Activated CD4-positive, alpha-beta T cell treated with anti-CD3 and anti-CD28 coated beads for 1 hour (primary cell): ENCODE results near the gene B9D2.
A peak's percentile ranks its signal among the peaks of the same experiment; 100 is the strongest.
"Not testable (repeated sequence)": the region's sequence is repeated elsewhere in the genome, so short reads cannot be mapped to it uniquely, and the experiment has no call there.

Experiments used
- DNase-seq: peaks from one replicate; pipeline ENCODE4 v3.0.0-alpha.2; 2020

Gene B9D2

DNA sequence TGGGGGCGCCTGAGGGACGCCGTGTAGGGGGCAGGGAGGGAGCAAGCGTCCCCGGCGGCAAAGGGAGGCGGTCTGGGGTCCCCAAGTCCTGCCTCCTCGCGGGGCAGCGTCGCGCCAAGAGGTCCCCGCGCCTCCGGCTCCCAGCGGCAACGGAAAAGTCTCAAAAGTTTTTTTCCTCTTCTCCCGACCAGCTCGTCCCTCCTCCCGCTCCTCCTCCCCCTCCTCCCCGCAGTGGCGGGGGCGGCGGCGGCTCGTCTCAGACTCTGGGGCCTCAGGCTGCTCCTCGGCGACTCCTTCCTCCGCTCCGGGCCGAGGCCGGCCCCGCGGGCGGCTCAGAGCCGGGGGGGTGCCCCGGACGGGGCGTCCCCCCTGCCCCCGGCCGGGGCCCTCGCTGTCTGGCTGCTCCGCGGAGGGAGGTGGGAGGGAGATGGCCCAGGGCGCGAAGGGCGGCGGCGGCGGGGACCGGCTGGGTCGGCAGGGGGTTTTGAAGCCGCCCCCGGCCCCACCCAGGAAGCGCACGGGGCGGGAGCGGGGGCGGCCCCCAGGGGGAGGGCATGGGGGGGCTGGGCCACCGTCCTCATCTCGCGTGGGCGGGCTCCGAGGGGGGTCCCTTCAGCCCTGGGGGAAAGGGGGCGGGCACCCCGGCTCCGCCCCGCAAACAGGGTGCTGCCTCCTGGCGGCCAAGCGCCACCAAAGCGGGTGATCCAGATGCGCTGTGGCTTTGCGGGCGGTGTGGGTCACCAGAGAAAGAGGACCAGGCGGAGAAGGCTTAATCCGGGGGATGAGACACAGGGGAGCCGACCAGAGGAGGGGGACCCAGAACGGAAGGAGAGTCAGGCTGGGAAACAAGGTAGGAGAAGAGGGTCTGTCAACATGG, 10.2 kb downstream of the B9D2 start, which contains the start of gene TGFB1:
Gene TGFB1 (minus strand): TSS at position 457 of the 877 bp plus-strand sequence. CDS start 878 bp downstream, outside the sequence.
- DNase-seq = peak; percentile 91

DNA sequence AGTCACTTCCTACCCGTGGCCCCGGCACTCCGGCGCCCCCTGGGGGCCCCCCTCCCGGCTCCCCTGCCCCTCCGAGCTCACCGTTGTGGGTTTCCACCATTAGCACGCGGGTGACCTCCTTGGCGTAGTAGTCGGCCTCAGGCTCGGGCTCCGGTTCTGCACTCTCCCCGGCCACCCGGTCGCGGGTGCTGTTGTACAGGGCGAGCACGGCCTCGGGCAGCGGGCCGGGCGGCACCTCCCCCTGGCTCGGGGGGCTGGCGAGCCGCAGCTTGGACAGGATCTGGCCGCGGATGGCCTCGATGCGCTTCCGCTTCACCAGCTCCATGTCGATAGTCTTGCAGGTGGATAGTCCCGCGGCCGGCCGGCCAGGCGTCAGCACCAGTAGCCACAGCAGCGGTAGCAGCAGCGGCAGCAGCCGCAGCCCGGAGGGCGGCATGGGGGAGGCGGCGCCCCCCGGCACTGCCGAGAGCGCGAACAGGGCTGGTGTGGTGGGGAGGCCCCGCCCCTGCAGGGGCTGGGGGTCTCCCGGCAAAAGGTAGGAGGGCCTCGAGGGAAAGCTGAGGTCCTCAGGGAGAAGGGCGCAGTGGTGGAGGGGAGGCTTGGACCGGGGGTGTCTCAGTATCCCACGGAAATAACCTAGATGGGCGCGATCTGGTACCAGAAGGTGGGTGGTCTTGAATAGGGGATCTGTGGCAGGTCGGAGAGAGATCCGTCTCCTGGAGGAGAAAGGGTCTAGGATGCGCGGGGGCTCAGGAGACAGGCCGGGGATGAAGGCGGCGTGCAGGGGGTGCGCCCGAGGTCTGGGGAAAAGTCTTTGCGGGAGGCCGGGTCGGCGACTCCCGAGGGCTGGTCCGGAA, 11.1 kb downstream of the B9D2 start:
- DNase-seq = peak; percentile 67

DNA sequence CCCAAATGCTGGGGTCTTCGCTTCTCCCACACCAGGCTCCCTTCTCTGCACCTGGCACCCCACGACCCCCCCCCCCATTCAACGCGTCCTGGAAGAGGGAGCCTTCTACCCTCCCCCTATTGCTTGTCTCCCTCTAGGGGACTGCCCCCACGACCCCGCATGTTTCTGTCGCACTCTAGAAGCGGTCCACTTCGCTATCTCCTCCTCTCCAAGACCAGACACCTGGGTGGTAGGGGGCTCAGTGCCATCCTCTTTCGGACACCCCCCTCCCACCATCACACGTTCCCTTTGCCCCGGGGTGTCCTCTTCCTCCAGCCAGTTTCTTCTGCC, 11.7 kb downstream of the B9D2 start:
- DNase-seq = no peak

DNA sequence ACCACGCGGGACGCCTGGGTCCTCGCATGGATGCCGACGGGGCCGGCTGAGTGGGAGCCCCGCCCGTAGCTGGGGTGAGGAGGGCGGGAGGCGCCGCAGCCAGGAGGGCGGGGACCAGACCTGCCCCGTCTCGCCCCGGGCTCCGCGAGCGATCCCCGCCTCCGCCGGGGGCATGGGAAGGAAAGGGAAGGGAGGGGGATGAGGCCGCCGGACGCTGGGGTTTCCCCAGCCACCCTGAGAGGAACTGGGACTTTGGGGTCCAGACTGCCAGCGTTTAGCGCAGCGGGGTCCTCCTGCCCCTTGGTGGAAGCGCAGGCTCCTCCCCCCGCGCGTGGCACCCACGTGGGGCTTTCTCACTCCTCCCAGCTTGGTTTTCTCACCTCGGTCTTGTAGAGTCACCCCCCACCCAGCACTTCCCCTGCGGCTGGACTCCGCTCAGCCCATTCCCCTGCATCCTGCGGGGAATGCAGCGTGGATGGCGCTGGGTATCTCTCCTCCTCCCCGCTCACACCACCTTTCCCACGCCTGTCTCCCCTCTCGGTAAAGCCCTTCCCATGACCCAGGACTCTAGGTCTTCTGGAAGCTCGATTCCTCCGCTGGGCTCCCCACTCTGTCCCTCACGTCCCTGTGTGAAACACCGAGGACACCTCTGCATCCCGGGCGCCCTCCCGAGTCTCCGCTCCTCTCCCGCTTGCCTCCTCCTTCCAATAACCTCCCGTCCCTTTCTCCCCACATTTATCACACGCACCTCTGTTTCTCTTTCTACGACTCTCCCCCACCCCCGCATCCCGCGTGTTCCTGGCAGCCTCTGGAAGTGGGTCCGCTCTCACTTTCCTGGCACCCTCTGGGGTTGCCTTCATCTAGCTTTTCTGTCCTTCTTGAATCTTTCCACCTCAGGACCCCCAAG, 12.4 kb downstream of the B9D2 start:
- peak; percentile 70 for DNase-seq

DNA sequence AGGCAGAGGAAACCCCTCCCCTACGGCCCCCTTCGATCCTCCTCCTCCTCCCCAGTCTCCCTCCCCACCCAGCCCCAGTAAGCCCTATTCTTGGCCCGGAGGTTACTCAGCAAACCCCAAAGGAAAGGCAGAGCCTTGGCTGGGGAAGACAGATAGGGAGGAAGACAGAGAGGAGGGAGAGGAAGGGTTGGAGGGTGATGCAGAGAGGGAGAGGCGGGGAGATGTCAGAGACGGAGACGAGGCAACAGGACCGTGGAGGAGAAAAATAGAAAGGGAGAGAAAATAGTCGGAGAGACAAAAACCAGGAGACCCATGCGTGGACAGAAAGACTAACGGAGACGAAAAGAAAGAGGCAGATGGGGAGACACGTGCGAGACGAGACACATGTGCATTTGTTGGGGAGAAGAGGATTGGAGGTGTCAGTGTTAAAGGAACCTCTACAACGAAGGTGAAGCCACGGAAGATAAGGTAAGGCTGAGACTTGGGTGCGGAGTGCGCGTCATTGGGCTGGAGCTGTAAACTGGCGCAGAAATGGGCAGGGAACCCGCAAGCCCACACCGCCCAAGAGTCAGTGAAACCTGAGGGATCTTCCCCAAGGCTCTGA, 13.1 kb downstream of the B9D2 start:
- DNase-seq = no peak

DNA sequence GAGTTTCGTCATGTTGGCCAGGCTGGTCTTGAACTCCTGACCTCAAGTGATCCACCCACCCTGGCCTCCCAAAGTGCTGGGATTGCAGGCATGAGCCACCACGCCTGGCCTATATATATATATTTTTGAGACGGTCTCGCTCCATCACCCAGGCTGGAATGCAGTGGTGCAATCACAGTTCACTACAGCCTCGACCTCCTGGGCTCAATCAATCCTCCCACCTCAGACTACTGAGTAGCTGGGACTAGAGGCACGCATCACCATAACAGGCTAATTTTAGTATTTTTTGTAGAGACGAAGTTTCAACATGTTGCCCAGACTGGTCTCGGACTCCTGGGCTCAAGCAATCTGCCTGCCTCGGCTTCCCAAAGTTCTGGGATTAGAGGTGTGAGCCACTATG, 17.0 kb downstream of the B9D2 start:
- not testable (repeated sequence) for DNase-seq

DNA sequence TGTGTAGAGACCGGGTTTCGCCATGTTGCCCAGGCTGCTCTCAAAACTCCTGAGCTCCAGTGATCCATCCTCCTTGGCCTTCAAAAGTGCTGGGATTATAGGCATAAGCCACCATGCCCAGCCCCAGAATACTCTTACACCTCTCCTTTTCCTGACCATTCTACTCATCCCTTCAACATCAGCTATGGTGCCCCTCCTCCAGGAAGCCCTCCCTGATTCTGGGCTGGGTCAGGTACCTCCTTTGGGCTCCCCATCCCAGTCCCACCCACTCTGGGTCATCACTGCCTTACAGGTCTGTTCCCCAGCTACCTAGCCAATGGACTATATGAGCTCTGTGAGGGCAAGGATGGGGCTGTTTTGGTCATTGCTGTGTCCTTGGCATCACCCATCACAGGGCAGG, 19.8 kb downstream of the B9D2 start:
- DNase-seq = no peak

DNA sequence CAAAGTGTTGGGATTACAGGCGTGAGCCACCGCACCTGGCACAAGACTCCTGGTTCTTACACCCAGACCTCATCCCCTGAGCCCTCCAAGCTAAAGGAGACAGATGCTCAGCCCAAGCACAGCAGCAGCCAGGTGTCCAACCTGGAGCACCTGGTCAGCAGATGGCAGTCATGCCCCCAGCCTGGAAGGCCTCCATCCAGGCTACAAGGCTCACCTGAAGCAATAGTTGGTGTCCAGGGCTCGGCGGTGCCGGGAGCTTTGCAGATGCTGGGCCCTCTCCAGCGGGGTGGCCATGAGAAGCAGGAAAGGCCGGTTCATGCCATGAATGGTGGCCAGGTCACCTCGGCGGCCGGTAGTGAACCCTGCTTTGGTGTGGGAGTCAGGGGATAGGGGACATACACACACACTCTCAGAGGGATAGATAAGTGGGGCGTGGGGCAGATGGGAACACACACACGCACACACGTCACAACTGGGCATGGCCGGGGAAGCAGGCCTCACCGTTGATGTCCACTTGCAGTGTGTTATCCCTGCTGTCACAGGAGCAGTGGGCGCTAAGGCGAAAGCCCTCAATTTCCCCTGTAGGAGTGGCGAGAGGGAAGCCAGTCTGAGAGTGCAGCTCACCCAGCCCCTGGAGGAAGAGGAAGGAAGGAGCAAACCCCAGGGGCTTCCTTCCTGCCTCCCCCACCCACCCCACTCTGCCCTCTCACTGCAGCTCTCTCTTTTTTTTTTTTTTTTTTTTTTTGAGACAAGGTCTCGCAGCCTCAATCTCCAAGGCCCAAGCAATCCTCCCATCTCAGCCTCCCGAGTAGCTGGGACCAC, 22.1 kb downstream of the B9D2 start:
- DNase-seq = no peak

DNA sequence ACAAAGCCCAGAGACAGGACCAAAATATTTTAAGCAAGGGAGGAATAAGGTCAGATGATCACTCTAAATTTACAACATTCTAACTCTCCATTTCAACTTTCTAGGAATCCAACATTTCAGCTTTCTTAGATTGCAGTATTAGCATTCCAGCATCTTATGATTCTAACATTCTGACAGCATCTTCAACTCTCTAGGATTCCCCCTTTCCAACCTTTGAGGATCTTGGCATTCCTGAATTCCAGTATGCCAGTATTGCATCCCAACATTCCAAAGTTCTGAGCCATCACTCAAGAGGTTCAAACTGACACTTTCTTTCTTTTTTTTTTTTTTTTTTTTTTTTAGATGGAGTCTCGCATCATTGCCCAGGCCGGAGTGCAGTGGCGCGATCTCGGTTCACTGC, 24.0 kb downstream of the B9D2 start:
- no peak for DNase-seq

DNA sequence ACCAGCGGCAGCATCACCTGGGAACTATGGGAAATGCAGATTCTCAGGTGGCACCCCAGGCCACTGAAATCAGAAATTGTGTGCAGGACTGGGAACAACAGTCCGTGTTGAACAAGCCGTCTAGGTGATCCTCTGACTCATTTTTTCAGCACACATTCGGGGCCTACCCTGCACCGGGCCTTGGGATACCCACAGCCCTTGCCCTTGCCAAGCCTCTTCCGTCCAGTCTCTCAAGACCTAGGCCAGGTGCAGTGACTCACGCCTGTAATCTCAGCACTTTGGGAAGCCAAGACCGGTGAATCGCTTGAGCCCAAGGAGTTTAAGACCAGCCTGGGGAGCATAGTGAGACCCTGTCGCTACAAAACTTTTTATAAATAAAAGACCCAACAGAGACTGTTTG, 28.5 kb downstream of the B9D2 start:
- no peak for DNase-seq

DNA sequence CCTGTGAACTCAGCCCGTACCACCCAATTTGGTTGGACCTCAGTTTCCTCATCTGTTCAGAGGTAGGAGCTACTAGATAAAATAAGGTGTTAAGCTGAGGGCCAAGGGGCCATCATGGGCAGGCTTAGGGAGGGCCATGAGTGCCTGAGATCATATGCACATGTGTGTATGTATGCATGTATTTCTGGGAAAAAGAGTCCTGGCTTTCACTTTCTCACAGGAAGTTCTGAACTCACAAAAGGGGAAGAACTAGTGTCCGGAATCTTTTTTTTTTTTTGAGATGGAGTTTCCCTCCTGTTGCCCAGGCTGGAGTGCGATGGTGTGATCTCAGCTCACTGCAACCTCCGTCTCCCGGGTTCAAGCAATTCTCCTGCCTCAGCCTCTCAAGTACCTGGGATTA, 29.2 kb downstream of the B9D2 start:
- no peak for DNase-seq

DNA sequence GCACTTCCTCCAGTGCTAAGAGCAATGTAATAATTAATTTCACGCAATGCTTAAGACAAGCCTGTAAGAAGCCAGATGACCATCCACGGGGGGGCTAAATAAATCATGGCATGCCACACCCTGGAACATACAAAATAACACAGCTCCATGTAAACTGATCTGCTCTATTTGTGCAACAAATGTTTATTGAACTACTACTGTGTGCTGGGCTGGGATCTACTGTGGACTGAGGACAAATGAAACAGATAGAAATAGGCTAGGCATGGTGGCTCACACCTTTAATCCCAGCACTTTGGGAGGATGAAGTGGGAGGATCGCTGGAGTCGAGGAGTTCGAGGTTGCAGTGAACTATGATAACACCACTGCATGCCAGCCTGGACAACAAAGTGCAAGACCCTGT, 31.5 kb downstream of the B9D2 start:
- DNase-seq = no peak

DNA sequence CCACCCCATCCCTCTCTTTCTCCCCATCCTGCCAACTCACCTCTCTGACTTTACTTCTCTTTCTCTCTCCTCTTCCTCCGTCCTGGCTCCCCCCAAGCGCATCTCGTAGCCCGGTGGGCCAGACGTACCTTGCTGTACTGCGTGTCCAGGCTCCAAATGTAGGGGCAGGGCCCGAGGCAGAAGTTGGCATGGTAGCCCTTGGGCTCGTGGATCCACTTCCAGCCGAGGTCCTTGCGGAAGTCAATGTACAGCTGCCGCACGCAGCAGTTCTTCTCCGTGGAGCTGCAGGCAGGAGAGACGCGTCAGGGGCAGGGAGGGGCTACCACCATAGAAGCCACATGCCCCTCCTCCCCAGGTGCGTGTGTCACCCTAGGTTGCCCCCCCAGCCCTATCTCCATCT, 31.9 kb downstream of the B9D2 start:
- DNase-seq = no peak

DNA sequence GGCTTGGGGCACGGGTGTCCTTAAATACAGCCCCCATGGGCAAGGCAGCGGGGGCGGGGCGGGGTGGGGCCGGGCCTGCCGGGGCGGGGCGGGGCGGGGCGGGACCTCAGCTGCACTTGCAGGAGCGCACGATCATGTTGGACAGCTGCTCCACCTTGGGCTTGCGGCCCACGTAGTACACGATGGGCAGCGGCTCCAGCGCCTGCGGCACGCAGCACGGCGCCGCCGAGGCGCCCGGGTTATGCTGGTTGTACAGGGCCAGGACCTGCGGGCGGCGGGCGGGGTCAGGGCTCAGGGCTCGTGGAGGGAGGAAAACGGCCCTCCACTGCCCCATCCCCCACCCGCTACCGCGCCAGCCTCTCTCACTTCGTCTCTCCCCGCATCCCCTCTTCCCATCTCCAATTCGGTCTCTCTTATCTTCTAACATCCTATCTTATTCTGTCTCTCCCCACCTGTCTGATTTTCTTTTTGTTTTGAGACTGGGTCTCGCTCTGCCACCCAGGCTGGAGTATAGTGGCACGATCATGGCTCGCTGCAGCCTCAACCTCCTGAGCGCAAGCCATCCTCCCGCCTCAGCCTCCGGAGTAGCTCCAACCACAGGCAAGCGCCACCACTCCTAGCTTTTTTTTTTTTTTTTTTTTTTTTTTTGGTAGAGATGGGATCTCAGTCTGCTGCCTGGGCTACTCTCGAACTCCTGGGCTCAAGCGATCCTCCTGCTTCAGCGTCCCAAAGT, 32.8 kb downstream of the B9D2 start:
- no peak for DNase-seq

DNA sequence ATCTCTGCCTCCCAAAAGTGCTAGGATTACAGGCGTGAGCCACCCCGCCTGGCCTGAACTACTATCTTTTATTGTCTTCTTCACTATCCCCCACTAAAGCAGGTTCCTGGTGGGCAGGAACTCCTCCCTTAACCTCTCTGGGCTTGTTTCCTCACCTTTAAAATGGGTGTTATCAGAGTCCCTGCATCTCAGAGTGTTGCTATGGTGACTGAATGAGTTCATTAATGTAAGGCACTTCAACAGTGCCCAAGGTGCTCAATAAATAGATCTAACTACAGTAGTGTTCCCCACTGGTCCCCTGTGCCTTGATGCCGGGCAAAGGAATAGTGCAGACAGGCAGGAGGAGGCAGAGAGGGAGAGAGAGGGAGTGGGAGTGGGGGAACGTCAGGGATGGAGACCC, 33.5 kb downstream of the B9D2 start:
- DNase-seq = no peak

DNA sequence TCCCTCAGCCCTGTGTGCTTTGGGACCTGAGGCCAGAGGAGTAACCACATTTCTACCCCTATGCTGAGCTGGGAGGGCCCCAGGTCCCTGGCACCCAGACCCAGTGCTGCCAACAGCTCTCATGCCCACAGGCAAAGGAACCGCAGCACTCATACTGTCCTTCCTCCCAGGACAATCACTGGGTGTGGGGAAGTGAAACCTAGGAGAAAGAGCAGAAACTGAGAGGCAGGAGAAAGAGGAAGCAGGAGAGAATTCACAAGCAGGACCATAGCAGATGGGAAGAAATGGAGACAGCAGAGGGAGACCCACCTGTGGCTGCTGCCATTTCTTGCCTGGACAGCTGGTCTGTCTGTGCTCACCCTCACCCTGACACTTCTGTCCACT, 35.1 kb downstream of the B9D2 start:
- DNase-seq = no peak

DNA sequence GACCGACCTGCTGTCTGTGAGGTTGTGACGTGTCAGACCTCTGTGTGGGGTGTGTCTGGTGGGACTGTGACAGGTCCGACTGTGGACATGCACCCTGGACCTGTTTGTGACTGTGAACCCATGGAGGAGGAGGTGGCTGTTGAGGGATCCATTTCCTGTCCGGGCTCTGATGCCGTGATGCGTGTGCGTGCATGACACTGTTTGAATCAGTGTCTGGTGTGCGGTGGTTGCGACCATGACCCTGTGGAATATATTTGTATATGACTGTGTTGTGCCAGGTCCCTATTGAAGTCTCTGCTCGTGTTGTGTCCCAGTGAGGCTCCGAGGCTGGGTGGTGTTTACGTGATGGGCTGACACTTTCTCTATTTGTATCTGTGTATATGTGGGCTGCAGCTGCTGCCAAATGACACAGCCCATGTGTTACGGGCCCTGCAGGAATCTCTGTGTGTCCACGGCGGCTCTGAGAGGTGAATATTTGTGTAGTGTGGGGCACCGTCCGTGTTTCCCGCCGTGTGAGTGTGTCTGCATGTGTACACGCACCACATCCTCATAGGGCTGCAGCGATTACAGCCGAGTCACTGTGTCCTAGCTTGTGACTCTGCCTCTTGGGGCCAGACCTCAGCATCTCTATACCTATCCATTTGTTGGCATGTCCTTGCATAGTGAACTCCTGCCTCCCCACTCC, 35.6 kb downstream of the B9D2 start:
- no peak for DNase-seq

DNA sequence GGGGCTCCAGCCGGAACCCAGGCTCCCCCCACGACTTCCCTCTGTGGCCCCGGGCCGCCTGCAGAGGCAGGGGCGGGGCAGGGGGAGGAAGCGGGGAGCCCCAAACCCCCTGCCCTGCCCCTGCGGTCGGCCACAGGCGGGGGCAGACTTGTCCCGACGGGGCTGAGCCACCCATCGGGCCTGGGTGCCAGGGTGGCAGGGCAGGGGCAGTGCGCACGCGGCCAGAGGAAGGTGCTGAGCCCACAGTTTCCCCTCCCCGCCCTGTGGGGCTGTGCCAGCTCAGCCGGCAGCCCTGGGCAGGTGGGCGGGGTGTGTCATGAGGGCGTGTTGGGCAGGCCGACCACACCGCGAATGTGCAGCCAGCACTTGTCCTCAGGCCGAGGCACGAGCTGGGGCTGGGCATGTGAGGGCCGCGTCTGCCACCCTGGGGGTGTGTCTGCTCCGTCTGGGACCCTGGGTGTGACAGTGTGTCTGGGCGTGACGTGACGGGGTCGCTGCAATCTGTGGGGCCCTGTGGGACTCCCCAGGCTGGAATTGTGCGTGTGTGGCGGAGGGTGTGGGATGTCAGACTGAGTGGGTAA, 36.3 kb downstream of the B9D2 start:
- peak; percentile 60 for DNase-seq

DNA sequence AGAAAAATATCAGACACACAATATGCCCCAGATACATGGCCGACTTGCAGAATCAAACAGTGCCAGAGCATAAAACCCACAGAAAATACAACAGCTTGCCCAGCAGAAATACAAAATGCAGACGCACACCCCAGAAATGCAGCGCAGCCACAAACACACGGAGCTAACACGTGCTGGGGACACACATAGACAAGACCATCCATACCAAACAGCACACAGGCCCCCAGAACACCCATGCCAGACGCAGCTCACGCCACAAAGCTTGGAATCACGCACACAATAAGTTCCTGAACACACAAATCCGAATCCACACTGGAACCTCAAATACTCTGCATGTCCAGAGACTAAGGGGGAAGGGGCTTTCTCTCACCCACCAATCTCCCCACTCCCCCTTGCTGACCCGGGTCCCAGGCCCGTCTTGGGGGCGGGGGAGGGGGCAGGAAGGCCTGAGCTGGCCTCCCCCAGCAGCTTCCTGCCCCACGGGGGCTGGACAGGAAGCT, 36.8 kb downstream of the B9D2 start:
- no peak for DNase-seq
